Globus pallidus (tissue), 1 donor: Measurements from ENCODE around the gene CREM.
"Not testable (repeated sequence)": the region's sequence is repeated elsewhere in the genome, so short reads cannot be mapped to it uniquely, and the experiment has no call there.

Experiments
- DNase-seq: peaks from one replicate; pipeline ENCODE4 v3.0.0-alpha.2; 2015; ENCODE audit warnings: low spot score

CREM gene

GRCh38 chr10:35126530-35127288 is at the start of gene CREM:
CREM (plus strand) TSS chr10:35126846; CDS start chr10:35137836, 10,990 bp downstream.
- peak; percentile 96 for DNase-seq

GRCh38 chr10:35079265-35079664 is 47.4 kb upstream of the CREM start:
- DNase-seq, result no peak

- peak; percentile 49 for DNase-seq
Measured at GRCh38 chr10:35079763-35080162, 46.9 kb upstream of the CREM start.

GRCh38 chr10:35080261-35080660 is 46.4 kb upstream of the CREM start:
- not testable (repeated sequence) for DNase-seq

- no peak for DNase-seq
Measured at GRCh38 chr10:35083242-35083641, 43.4 kb upstream of the CREM start.

- DNase-seq, result no peak
Measured at GRCh38 chr10:35089611-35090161, 37.0 kb upstream of the CREM start.

- peak; percentile 93 for DNase-seq
Measured at GRCh38 chr10:35090162-35090954, 36.3 kb upstream of the CREM start, which contains the start of gene CUL2. CUL2 (minus strand) TSS chr10:35090341; CDS start chr10:35071317, 19,024 bp downstream.

GRCh38 chr10:35091994-35092790 is 34.5 kb upstream of the CREM start:
- no peak for DNase-seq

GRCh38 chr10:35092851-35093250 is 33.8 kb upstream of the CREM start:
- DNase-seq, result no peak

GRCh38 chr10:35096312-35096711 is 30.3 kb upstream of the CREM start:
- DNase-seq, result no peak

- DNase-seq, result no peak
Measured at GRCh38 chr10:35097510-35097909, 29.1 kb upstream of the CREM start.

- no peak for DNase-seq
Measured at GRCh38 chr10:35103882-35104281, 22.8 kb upstream of the CREM start.

- DNase-seq, result no peak
Measured at GRCh38 chr10:35112571-35112970, 14.1 kb upstream of the CREM start.

GRCh38 chr10:35119378-35119777 is 7.3 kb upstream of the CREM start:
- DNase-seq, result no peak

- DNase-seq, result no peak
Measured at GRCh38 chr10:35124540-35124939, 2.1 kb upstream of the CREM start.

- DNase-seq, result no peak
Measured at GRCh38 chr10:35126062-35126529, 550 bp upstream of the CREM start.

GRCh38 chr10:35127289-35127891 is 744 bp downstream of the CREM start:
- DNase-seq, result peak; percentile 36

GRCh38 chr10:35129185-35129674 is 2.6 kb downstream of the CREM start:
- DNase-seq, result no peak

GRCh38 chr10:35130663-35131062 is 4.0 kb downstream of the CREM start:
- DNase-seq, result no peak

- no peak for DNase-seq
Measured at GRCh38 chr10:35132727-35133126, 6.1 kb downstream of the CREM start.

- DNase-seq, result no peak
Measured at GRCh38 chr10:35133586-35133985, 6.9 kb downstream of the CREM start.
